ENCODE measurements around the gene CHGA. TPM values are rescaled to one million over a fixed set of nuclear protein-coding genes. Genes with fewer than 3 reads are reported as not detected.

CHGA gene
- total and polyA plus RNA-seq, 4 experiments from 2014 or later, result not detected

DNA sequence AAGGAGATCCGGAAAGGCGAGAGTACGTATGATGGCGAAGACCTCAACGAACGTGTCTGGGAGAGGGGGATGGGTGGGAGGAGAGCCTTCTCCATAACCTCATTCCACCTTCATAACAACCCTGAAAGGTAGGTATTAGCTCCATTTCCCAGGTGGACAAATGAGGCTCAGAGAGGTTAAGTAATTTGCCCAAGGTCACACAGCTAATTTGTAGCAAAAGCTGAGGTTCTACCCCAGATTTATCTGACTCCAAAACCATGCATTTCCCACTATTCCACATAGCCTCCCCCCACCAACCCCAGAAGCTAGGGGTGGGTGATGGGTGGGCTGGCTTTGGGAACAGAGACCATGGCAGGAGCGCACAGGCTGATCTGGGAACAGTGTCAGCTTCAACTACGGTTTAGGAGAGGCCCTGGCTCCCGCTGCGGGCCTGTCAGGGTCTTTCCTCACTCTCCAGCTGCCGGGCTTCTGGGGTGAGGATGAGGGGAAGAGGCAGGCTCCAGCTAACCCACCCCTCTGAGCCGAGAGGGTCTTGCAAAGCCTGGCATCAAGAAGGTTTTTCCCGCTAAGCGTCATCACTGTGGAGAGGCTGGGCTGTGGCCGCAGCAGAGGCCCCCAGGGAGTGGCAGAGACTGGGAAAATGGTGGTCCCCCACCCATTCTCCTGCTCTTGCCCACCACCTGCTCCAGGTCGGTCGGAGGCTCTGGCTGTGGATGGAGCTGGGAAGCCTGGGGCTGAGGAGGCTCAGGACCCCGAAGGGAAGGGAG is 8.9 kb downstream of the CHGA start:
- DNase-seq, result no peak
- H3K9me3 ChIP-seq (ENCODE audit: control insufficient read depth in 1 of 2, low read length in 2 of 2), result no peaks in the 10 kb centered on the region
- no peaks in the 10 kb centered on the region for H3K27me3 Mint-ChIP-seq
- no peaks in the 10 kb centered on the region for H3K36me3 ChIP-seq (ENCODE audit: insufficient read depth, low read length)
- H3K27ac Mint-ChIP-seq, result no peak overlapping the region
- H3K27me3 ChIP-seq (ENCODE audit: insufficient read depth, low read length), result no peaks in the 10 kb centered on the region
- ChIA-PET POLR2A (ENCODE audit: partially characterized antibody) (no interaction called here), CTCF (ENCODE audit: partially characterized antibody) (interaction anchor here (1.1 kb wide), 1 partner anchor 35 kb away, joined by 3 read pairs; no protein-coding TSS in a partner anchor)
- no peak overlapping the region for H3K4me3 Mint-ChIP-seq
- no peak overlapping the region for H3K27ac ChIP-seq (ENCODE audit: low read depth, low read length)
- intact Hi-C loops (cut with micrococcal nuclease), result no loop called here
- H3K4me1 Mint-ChIP-seq, result peaks cover 0 to 1% (median 0%) of the 10 kb centered on the region in 4 donors
- H3K4me3 ChIP-seq (ENCODE audit: low read length in 2 of 2), result no peak overlapping the region
- no peaks in the 10 kb centered on the region for H3K4me1 ChIP-seq (ENCODE audit: insufficient read depth, low read length)
- H3K9me3 Mint-ChIP-seq, result no peaks in the 10 kb centered on the region
- H3K36me3 Mint-ChIP-seq, result peaks cover 2 to 3% of the 10 kb centered on the region in 2 donors

DNA sequence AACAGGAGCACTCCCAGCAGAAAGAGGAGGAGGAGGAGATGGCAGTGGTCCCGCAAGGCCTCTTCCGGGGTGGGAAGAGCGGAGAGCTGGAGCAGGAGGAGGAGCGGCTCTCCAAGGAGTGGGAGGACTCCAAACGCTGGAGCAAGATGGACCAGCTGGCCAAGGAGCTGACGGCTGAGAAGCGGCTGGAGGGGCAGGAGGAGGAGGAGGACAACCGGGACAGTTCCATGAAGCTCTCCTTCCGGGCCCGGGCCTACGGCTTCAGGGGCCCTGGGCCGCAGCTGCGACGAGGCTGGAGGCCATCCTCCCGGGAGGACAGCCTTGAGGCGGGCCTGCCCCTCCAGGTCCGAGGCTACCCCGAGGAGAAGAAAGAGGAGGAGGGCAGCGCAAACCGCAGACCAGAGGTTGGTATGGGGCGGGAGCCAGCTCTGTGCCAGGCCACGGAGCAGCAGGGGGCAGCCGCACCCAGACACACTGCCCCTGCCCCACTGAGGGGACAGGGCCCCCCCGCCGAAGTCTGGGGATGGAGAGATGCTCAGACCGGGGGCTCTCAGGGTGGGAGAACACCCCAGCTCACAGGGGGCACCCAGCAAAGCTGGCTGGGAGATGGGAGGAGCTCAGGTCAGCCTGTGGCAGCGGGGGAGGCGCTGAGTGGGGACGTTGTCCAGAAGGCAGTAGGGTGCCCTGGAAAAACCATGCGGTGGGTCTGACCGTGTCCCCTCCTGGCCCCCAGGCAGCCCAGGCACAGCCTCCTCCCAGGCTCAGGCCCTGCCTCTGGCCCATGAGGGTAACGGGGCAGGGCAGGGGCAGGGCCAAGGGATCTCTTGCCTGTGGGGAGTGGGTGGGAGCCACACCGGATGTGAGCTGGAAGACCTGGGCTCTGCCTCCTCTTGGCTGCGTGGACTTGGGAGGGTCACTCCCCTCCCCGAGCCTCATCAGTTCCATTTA is 9.8 kb downstream of the CHGA start:
- peak overlapping the region in 1 of 7 donors; percentile 15 for H3K27ac Mint-ChIP-seq
- H3K36me3 ChIP-seq (ENCODE audit: insufficient read depth, low read length), result no peaks in the 10 kb centered on the region
- ChIA-PET CTCF (ENCODE audit: partially characterized antibody) (interaction anchor here (1.1 kb wide), 1 partner anchor 36 kb away, joined by 3 read pairs; no protein-coding TSS in a partner anchor), POLR2A (ENCODE audit: partially characterized antibody) (no interaction called here)
- no peak overlapping the region for H3K27ac ChIP-seq (ENCODE audit: low read depth, low read length)
- peaks cover 0 to 1% (median 0%) of the 10 kb centered on the region in 4 donors for H3K4me1 Mint-ChIP-seq
- H3K4me3 ChIP-seq (ENCODE audit: low read length in 2 of 2), result no peak overlapping the region
- intact Hi-C loops (cut with micrococcal nuclease), result no loop called here
- no peak for DNase-seq
- no peaks in the 10 kb centered on the region for H3K27me3 Mint-ChIP-seq
- H3K36me3 Mint-ChIP-seq, result peaks cover 7 to 9% of the 10 kb centered on the region in 2 donors
- H3K9me3 Mint-ChIP-seq, result no peaks in the 10 kb centered on the region
- no peaks in the 10 kb centered on the region for H3K9me3 ChIP-seq (ENCODE audit: control insufficient read depth in 1 of 2, low read length in 2 of 2)
- H3K27me3 ChIP-seq (ENCODE audit: insufficient read depth, low read length), result no peaks in the 10 kb centered on the region
- no peak overlapping the region for H3K4me3 Mint-ChIP-seq
- no peaks in the 10 kb centered on the region for H3K4me1 ChIP-seq (ENCODE audit: insufficient read depth, low read length)

DNA sequence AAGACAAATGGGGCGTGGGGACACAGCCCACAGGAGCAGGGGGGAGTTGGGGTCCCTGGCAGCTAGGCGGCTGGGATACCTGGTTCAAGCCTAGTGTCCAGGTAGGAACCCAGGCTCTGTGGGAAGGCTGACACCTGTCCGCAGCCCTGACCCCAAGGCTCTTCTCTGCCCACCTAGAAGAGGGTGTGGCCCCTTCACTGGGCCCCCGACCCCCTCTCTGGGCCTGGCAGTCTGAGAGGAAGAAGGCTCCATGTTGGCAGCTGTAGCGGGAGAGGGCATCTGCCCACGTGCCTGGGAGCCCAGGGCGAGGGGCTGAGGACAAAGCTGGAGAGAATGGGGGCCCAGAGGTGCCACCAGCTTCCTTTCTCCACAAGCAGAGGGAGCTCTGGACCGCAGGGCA is 10.5 kb downstream of the CHGA start:
- Mint-ChIP-seq H3K4me3 (no peak overlapping the region), H3K9me3 (no peaks in the 10 kb centered on the region), H3K27ac (no peak overlapping the region), H3K27me3 (no peaks in the 10 kb centered on the region), H3K4me1 (peaks cover 0 to 1% (median 0%) of the 10 kb centered on the region in 4 donors), H3K36me3 (peaks cover 7 to 9% of the 10 kb centered on the region in 2 donors)
- no peaks in the 10 kb centered on the region for H3K4me1 ChIP-seq (ENCODE audit: insufficient read depth, low read length)
- H3K27ac ChIP-seq (ENCODE audit: low read depth, low read length), result no peak overlapping the region
- no peak overlapping the region for H3K4me3 ChIP-seq (ENCODE audit: low read length in 2 of 2)
- DNase-seq, result no peak
- no peaks in the 10 kb centered on the region for H3K36me3 ChIP-seq (ENCODE audit: insufficient read depth, low read length)
- ChIA-PET CTCF (ENCODE audit: partially characterized antibody) (no interaction called here), POLR2A (ENCODE audit: partially characterized antibody) (no interaction called here)
- no peaks in the 10 kb centered on the region for H3K9me3 ChIP-seq (ENCODE audit: control insufficient read depth in 1 of 2, low read length in 2 of 2)
- H3K27me3 ChIP-seq (ENCODE audit: insufficient read depth, low read length), result no peaks in the 10 kb centered on the region
- intact Hi-C loops (cut with micrococcal nuclease), result no loop called here

DNA sequence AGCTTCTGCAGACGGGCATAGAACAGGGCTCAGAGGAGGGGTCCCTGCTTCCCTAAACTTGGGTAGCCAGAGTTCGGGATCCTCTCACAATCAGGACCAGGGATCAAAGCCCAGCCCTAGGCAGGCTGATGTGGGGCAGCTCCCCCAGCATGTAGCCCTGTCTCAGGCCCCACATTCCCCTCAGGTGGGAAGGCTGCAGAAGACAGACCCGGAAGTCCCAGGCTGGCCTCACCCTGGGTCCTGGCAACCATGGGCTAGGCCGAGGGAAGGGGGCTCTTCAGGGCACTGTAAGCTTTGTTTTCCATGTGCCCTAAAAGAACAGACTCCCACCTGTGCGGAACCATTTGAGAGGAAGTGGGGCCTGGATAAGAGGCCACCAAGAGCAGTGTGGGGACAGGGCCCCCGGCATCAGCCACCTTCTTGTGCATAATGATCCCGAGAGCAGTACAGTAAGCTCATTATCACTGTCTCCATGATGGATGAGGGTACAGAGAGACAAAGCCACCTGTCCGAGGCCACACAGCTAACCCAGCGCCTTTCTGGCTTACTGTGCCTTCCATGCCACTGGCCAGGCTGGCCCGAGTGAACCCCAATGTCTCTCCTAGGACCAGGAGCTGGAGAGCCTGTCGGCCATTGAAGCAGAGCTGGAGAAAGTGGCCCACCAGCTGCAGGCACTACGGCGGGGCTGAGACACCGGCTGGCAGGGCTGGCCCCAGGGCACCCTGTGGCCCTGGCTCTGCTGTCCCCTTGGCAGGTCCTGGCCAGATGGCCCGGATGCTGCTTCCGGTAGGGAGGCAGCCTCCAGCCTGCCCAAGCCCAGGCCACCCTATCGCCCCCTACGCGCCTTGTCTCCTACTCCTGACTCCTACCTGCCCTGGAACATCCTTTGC is 11.5 kb downstream of the CHGA start:
- no peaks in the 10 kb centered on the region for H3K27me3 ChIP-seq (ENCODE audit: insufficient read depth, low read length)
- no peak overlapping the region for H3K27ac Mint-ChIP-seq
- peaks cover 0 to 1% (median 0%) of the 10 kb centered on the region in 4 donors for H3K4me1 Mint-ChIP-seq
- ChIA-PET POLR2A (ENCODE audit: partially characterized antibody) (no interaction called here), CTCF (ENCODE audit: partially characterized antibody) (no interaction called here)
- DNase-seq, result no peak
- peaks cover 7 to 9% of the 10 kb centered on the region in 2 donors for H3K36me3 Mint-ChIP-seq
- H3K27me3 Mint-ChIP-seq, result no peaks in the 10 kb centered on the region
- H3K4me3 Mint-ChIP-seq, result no peak overlapping the region
- no peak overlapping the region for H3K4me3 ChIP-seq (ENCODE audit: low read length in 2 of 2)
- no peaks in the 10 kb centered on the region for H3K9me3 Mint-ChIP-seq
- H3K9me3 ChIP-seq (ENCODE audit: control insufficient read depth in 1 of 2, low read length in 2 of 2), result no peaks in the 10 kb centered on the region
- H3K4me1 ChIP-seq (ENCODE audit: insufficient read depth, low read length), result no peaks in the 10 kb centered on the region
- no peak overlapping the region for H3K27ac ChIP-seq (ENCODE audit: low read depth, low read length)
- H3K36me3 ChIP-seq (ENCODE audit: insufficient read depth, low read length), result no peaks in the 10 kb centered on the region
- intact Hi-C loops (cut with micrococcal nuclease), result no loop called here

DNA sequence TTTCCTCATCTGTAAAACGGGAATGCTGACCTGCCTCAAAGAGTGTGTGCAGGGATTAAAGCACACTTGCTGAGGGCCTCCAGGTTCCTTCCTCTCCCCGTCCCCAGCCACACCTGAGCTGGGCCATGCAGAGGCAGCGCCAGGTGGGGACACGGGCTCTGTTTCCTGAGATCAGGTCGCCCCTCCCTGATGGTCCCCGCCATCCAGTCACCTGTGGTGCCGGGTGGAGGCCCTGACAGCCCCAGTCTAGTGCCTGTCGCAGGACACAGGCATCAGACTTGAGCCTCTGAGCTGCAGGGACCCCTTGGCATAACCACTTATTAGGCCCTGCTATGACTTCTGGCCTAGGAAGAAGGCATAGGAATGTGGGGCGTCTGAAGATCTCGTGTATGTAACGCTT is 12.5 kb downstream of the CHGA start:
- Histone ChIP-seq H3K27me3 (ENCODE audit: insufficient read depth, low read length) (no peaks in the 10 kb centered on the region), H3K4me3 (ENCODE audit: low read length in 2 of 2) (no peak overlapping the region), H3K9me3 (ENCODE audit: control insufficient read depth in 1 of 2, low read length in 2 of 2) (no peaks in the 10 kb centered on the region), H3K27ac (ENCODE audit: low read depth, low read length) (no peak overlapping the region), H3K4me1 (ENCODE audit: insufficient read depth, low read length) (no peaks in the 10 kb centered on the region), H3K36me3 (ENCODE audit: insufficient read depth, low read length) (no peaks in the 10 kb centered on the region)
- no peaks in the 10 kb centered on the region for H3K27me3 Mint-ChIP-seq
- intact Hi-C loops (cut with micrococcal nuclease), result no loop called here
- peaks cover 7 to 13% of the 10 kb centered on the region in 2 donors for H3K36me3 Mint-ChIP-seq
- H3K4me1 Mint-ChIP-seq, result peaks cover 0 to 1% (median 0%) of the 10 kb centered on the region in 4 donors
- no peak for DNase-seq
- H3K9me3 Mint-ChIP-seq, result no peaks in the 10 kb centered on the region
- H3K27ac Mint-ChIP-seq, result no peak overlapping the region
- POLR2A ChIA-PET (ENCODE audit: partially characterized antibody), result no interaction called here
- CTCF ChIA-PET (ENCODE audit: partially characterized antibody), result no interaction called here
- no peak overlapping the region for H3K4me3 Mint-ChIP-seq

DNA sequence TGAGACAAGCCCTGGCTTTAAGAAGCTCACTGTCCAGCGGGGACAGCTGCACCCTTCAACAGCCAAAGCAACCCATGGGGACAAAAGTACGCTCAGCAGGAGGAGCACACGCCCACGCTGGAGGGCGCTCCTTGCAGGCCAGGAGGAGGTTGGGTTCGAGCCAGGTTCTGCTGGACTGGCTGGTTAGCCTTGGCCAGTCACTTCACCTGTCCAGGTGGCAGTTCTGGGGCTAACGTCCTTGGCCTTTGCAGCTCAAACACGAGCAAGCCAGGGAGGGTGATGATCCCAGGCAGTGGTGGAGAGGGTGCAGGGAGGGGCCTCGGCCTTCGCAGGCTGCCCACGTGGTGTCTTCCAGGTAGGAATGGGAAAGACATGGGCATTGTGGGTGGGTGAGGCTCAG is 13.1 kb downstream of the CHGA start:
- no peaks in the 10 kb centered on the region for H3K27me3 Mint-ChIP-seq
- Histone ChIP-seq H3K27me3 (ENCODE audit: insufficient read depth, low read length) (no peaks in the 10 kb centered on the region), H3K9me3 (ENCODE audit: control insufficient read depth in 1 of 2, low read length in 2 of 2) (no peaks in the 10 kb centered on the region), H3K36me3 (ENCODE audit: insufficient read depth, low read length) (no peaks in the 10 kb centered on the region), H3K27ac (ENCODE audit: low read depth, low read length) (no peak overlapping the region), H3K4me1 (ENCODE audit: insufficient read depth, low read length) (no peaks in the 10 kb centered on the region), H3K4me3 (ENCODE audit: low read length in 2 of 2) (no peak overlapping the region)
- H3K4me1 Mint-ChIP-seq, result no peaks in the 10 kb centered on the region
- DNase-seq, result no peak
- H3K27ac Mint-ChIP-seq, result no peak overlapping the region
- intact Hi-C loops (cut with micrococcal nuclease), result no loop called here
- ChIA-PET POLR2A (ENCODE audit: partially characterized antibody) (no interaction called here), CTCF (ENCODE audit: partially characterized antibody) (no interaction called here)
- peaks cover 8 to 14% of the 10 kb centered on the region in 2 donors for H3K36me3 Mint-ChIP-seq
- no peaks in the 10 kb centered on the region for H3K9me3 Mint-ChIP-seq
- no peak overlapping the region for H3K4me3 Mint-ChIP-seq
